Daoy (cell line): ENCODE data around the gene ARG1. TPM values are rescaled to one million over a fixed set of nuclear protein-coding genes. Genes with fewer than 3 reads are reported as not detected.
"Not testable (repeated sequence)": the region's sequence is repeated elsewhere in the genome, so short reads cannot be mapped to it uniquely, and the experiment has no call there.

Experiments
- DNase-seq: peaks from one replicate; pipeline ENCODE4 v3.0.0-alpha.2; 2015; ENCODE audit warnings: low read depth
- total RNA-seq: library from RNA; depleted of rRNA; stranded (reverse); fragments of >200 nt; shearing (Covaris generic); gene quantifications from 2 replicates; pipeline ENCODE4 v1.2.3, GENCODE V29; 2014; rRNA removed

The ARG1 gene
- not detected in 2 replicates for total RNA-seq

DNA sequence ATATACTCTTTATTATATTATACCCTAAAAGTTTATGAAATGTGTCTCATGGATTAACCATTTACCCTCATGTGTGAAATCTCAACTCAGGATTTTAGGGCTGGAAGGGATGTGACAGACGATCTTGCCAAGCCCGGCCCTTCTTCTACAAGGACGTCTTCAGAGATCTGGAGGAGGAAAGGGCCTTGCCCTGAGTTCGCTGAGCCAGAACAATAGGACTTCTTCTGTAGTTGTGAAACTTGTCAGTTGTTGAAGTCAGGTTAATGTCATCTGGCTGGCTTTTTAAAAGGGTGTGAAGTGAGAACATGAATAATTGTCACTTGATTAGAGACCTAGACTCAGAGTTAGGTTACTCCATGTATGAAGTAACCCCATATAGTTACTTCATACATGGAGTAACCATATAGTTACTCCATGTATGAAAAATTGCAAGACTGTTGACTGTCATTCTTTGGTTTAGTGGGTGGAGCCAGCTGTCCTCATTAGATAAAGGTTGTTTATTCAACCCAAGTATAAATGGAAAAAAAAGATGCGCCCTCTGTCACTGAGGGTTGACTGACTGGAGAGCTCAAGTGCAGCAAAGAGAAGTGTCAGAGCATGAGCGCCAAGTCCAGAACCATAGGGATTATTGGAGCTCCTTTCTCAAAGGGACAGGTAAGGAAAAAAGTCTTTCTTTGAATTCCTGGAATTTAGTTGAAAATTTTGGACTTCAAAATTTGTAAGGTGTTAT lies at the start of gene ARG1:
ARG1 (plus strand) TSS at position 541 of the 730 bp plus-strand sequence; CDS start at position 598, 57 bp downstream.
- DNase-seq: no peak

DNA sequence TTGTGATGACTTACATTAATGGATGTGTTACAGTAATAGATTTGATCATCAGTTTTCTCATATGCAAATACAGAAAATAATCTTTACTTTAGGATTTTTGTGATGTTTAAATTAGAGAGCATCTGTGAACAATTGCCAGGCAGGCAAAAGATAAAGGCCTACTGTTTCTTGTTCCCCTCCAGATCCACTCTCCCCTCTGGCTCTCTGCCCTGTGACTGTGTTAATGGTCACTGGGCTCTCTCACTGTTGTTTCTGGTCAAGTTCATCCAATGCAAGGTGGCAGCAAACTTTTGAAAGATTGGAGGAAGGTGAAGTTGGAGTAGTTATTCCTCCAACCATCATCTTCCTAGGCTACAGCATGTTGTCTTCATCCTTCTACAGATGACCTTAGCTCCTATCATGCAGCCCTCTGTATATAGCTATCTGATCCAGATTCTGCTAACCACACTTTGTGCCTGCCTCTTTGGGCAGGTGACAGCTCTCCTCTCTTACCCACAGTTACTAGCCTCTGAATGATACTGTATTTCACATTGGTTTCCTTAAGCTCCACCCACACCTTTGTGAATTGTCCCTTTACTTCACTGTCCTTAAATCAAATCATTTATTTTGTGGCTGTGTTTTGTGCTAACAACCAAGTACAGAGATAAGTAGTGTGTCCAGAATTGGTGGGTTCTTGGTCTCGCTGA lies 48.9 kb upstream of the ARG1 start:
- no peak for DNase-seq

DNA sequence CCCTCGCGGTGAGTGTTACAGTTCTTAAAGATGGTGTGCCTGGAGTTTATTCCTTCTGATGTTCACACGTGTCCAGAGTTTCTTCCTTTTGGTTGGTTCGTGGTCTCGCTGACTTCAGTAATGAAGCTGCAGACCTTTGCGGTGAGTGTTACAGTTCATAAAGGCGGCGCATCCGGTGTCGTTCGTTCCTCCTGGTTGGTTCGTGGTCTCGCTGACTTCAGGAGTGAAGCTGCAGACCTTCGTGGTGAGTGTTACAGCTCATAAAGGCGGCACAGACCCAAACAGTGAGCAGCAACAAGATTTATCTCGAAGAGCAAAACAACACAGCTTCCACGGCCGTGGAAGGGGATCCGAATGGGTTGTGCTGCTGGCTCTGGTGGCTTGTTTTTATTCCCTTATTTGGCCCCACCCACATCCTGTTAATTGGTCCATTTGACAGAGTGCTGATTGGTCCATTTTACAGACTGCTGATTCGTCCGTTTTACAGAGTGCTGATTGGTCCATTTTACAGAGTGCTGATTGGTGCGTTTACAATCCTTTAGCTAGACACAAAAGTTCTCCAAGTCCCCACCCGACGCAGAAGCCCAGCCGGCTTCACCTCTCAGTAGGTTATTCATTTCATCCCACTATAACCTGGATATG lies 48.2 kb upstream of the ARG1 start:
- no peak for DNase-seq

DNA sequence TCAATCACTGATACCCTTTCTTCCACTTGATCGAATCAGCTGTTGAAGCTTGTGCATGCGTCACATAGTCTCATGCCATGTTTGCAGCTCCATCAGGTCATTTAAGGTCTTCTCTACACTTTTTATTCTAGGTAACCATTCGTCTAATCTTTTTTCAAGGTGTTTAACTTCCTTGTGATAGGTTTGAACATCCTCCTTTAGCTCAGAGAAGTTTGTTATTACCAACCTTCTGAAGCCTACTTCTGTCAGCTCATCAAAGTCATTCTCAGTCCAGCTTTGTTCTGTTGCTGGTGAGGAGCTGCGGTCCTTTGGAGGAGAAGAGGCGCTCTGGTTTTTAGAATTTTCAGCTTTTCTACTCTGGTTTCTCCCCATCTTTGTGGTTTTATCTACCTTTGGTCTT lies 42.1 kb upstream of the ARG1 start:
- DNase-seq: not testable (repeated sequence)

DNA sequence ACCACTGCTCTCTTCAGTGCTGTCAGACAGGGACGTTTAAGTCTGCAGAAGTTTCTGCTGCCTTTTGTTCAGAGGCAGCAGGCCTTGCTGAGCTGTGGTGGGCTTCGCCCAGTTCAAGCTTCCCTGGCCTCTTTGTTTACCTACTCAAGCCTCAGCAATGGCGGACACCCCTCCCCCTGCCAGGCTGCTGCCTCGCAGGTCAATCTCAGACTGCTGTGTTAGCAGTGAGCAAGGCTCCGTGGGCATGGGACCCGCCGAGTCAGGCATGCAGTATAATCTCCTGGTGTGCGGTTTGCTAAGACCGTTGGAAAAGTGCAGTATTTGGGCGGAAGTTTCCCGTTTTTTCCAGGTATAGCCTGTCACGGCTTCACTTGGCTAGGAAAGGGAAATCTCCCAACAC lies 41.3 kb upstream of the ARG1 start:
- DNase-seq: not testable (repeated sequence)

DNA sequence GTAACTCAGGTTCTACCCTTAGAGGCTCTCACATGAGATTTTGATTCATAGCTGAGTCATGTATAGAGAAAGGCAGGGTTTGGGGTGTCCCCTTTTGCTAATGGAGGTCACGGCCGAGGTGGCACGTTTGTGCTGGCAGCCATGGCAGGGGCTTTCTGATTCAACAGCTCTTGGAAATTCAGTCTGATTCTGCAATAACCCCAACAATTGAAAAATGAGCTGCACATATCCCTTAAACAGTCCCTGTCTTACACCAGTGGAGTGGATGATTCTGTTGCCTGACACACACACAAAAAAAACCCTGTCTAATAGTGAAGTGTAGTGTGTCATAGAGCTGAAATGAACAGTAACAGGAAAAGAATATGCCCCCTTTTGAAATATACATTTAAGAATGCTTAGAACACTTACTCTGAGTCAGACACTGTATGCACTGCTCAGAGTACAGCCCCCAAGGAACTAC lies 40.4 kb upstream of the ARG1 start:
- no peak for DNase-seq

DNA sequence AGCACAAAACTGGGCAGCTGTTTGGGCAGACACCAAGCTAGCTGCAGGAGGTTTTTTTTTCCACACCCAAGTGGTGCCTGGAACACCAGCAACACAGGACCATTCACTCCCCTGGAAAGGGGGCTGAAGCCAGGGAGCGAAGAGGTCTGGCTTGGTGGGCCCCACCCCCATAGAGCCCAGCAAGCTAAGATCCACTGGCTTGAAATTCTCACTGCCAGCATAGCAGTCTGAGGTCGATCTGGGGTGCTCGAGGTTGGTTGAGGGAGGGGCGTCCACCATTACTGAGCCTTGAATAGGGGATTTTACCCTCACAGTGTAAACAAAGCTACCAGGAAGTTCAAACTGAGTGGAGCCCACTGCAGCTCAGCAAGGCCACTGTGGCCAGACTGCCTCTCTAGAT lies 34.4 kb upstream of the ARG1 start:
- not testable (repeated sequence) for DNase-seq

DNA sequence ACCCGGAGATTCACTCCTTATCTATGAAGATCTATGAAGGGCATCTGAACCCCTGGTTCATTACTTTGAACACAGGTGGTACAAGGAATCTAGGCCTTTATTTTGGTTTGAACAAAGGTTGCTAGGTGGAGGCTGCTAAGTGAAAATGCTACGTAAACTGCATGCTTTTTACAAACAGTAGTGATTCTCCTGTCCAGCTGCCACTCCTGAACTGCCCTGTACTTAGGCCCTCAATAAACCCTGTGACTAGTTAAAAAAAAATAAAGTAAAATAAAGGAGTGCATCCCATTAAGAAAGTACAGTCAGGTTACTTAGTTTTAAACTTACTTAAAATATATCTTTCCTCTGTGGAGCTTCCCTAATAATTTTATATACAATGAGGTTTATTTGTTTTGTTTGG lies 27.7 kb upstream of the ARG1 start:
- DNase-seq: no peak

DNA sequence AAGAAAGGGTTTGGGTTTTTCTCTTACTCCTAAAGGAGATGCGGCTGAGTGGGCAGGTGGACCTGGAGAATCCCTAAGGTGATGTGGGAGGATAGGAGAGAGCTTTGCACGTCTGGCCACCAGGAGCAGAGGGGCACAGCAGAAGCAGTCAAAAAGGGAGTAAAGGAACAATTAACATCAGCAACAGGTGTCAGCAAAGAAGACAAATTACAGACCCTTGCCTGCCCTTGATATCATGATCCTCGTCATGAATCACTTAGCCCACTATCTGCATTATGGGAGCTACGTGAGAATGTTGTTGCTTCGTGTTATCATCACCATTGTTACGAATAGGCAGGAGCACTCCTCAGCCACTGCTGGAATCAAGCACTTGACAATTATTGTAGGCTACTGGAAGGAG lies 25.5 kb upstream of the ARG1 start:
- no peak for DNase-seq

DNA sequence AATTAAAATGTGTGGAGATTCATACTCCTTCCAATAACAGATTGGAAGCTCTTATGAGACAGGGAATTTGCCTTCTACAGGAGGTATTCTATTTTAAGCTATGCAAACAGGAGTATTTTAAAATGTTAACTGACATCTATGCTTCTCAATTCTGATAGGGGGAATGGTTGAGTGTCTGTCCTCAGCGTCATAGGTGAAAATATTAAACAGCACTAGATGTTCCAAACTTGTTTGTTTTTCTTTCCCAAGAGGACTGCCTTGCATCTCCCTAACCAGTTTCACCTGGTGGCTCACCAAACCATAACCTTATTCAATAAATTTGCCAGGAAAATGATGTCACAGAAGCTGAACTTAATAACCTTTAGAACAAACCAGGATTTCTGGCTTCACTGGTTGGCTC lies 24.6 kb upstream of the ARG1 start:
- DNase-seq: no peak

DNA sequence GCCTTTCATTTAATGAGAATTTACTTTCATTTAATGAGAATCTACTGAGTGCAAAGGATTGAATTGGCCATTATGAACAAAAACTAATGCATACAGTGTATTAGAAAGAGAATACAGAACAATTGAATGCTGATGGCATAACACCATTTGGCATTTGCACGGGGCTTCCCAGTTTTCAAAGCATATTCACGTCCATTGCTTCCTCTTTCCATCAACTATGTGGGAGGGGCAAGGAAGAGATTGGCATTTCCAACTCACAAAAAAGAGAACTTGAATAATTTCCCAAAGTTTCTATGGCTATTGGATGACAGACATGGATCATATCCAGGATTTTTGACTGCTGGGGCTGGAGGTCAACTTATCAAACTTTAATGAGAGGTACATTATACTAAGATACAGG lies 23.2 kb upstream of the ARG1 start:
- no peak for DNase-seq

DNA sequence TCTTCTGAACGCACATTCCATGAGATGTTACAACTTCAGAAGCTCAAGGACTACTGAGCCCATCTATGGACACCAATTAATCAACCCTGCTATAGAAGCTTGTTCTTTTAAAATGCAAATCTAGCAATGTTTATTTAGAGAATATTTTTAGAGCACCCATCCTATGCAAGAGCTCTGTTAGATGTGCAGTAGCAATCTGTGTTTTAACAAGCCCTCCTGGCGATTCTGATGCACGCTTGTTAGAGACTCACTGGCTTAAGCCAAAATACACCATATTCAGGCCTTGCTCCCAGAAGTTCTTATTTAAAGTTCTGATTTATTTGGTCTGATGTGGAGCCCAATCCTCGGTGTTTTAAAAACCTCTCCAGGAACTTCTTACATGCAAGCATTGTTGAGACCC lies 21.1 kb upstream of the ARG1 start:
- no peak for DNase-seq

DNA sequence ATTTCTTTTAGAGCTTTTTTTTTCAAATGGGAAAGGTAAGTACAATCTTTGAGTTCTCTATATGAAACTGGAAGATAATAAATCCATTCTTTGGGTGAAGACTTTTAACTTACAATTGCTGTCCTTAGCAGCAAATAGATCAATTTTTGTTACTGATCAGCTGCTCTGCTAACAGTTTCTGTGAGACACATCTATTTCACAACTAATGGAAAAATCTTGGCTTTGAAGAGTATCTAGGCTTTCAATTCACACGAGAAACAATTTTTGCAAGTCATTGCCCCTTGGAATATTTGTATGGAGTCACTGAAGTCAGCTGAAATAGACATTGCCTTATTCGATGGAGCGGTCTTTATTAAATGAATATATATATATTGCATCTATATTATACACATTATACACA lies 20.5 kb upstream of the ARG1 start:
- no peak for DNase-seq

DNA sequence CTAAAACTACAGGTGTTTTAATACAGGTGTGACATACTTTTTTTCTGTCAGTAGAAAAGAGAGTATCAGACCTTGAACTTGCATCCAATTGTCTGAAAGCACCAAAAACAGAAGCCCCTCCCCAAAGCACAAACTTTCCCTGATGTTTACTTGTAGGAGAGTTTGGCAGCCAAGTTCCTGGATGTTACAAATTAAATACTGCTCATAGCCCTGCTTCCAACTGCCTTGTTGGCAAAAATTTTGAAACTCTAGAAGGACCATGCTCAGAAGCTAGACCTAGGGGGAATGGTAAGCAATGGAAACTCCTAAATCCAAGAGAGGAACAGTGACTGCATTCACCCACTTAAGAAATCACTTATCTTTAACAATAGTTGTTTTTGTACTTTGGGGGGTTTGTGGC lies 17.0 kb upstream of the ARG1 start:
- DNase-seq: no peak

DNA sequence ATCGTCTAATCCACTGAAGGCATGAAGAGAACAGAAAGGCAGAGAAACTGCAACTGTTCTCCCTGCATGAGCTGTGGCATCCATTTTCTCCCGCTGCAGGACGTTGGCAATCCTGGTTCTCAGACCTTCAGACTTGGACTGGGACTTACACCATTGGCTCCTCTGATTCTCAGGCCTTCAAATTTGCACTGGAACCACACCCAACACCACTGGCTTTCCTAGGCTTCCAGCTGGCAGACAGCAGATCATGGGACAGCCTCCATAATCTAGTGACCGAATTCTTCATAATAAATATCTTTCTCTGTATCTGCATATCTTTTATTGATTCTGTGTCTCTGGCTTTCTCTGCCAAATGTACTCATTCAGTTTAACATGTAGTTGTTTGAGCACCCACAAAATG lies 14.1 kb upstream of the ARG1 start:
- DNase-seq: no peak

DNA sequence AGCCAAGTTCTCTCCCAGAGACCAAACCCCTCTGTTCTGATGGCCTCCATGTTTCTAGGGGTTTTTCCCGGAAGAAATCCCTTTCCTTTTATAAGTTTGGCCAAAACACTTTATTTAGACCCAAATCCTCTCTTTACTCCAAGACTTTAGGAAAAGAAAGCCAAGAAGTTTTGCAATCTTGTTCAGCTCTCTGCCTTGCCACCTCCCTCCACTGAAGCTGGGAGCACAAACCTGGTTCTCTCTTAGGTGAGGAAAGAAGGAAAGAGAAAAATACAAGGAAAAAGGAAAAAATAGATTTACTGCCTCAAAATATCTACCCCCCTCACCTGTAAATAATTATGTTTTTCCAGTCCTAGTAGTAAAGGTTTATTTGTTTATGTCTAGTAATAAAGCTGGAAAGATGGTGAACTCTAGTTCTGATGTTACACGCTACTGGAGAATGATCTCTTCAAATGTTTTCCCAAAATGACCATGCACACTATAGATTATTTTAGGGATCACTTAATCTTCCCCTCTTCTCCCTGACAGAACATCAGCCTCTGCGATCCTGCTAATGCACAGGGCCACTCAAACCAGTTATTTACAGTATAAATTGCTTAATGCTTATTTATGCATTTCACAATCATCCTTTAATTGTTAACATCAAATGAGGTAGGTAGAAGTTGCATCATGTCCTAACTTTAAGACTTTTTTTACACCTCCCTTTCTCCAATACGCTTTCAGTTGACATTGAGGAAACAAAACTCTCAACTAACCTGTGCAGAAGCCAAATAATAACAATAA lies 10.9 kb upstream of the ARG1 start:
- no peak for DNase-seq

DNA sequence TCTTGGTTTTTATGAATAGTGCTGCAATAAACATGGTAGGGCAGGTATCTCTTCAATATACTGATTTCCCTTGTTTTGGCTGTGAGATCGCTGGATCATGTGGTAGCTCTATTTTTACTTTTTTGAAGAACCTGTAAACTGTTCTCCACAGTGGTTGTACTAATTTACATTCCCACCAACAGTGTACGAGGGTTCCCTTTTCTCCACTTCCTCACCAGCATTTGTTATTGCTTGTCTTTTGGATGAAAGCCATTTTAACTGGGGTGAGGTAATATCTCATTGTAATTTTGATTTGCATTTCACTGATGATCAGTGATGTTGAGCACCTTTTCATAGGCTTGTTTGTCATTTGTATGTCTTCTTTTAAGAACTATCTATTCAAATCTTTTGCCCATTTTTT lies 8.0 kb upstream of the ARG1 start:
- DNase-seq: no peak

DNA sequence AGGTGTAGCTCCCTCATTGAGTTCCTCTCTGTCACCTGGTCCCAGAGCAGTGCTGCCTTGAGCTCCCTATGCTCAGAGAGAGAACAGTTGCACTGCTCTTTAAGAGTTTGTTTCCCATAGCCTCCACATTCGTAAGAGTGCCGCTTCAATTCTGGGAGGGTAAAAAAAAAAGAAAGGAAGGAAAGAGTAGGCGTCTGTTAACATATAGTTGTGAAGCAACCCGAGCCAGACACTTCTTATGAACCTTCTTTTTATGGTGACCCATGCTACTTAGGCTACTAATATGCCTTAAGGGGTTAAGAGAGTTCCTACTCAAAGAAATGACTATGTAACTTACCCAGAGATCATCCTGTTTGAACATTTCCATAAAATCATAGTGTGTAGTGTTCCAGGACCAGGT lies 4.3 kb upstream of the ARG1 start:
- DNase-seq: no peak

DNA sequence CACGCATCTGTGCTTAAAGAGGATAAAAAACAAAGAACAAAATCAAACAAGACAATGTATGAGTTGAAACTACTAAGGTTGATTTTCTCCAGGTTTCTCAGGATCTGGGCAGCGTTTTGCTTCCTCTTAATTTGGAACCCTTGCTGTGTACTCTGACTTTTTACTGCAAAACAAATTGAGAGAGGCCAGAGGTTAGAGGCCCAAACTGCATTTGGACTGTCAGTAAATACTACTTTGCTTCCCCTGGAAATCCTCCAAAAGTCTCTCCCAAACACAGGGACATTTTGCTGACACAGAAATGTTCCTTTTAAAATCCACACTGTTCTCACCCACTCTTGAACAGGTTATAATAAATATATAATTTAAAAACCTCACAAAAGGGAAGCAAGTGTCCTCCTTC lies 1.1 kb downstream of the ARG1 start:
- no peak for DNase-seq

DNA sequence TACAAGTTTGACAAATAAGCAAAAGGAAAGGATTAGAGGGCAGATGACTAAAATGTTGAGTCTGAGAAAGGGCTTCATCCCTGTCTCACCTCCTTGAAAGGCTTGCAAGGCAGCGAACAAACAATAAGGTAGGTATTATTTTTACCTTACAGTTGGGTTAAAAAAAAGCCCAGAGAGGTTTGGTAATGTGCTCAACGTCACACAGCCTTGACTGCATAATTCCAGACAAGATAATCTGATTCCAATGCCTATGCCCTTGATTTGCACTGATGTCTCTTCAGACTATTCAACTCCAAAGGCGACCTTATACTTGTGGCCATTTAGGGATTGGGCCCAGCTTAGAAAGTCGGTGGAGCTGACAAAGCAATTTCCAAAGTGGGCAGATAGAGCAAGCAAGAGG lies 1.7 kb downstream of the ARG1 start:
- DNase-seq: no peak

DNA sequence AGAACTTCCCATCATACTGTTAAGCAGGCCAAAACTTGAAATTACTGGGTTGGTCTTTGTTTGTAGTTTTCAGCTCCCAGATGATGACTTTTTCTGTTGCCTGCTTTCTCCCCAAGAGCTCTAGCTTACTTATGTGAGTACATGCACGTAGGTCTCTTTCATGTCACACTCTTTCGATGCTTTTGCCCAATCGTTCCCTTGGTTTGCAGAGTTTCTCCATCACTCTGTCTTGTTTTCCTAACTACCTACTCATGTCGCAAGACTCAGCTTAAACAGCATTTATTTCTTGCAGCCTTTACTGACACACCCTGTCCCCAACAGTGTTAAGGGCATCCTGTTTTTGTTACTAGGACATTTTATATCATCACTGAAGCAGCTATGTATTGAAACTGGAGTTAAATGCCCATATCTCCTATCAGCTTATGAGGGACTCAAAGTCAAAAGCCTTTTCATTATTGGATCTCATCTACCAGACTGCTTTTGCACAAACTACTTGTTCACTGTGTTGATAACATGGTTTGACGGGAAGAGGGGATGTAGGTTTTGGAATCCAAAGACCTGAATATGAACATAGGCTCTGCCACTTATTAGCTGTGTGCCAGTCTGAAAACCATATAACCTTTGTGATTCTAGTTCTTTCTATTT lies 2.9 kb downstream of the ARG1 start:
- DNase-seq: no peak

DNA sequence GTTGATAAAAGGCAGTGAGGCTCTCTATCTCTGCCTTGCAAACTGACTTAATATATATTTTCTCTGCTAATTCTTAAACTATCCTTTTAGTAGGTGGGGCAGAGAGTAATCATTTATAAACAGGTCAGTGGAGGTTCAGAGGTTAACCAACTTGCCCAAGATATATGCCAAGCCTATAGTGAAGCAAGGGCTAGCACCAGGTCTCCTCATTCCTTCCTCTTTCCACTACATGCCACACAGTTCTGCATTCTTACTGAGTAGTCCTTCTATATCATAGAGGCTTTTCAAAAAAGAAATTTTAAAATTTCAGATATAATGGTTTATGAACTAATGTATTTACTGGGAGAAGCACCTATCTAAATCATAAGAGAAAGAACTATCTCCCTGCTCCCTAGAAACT lies 8.5 kb downstream of the ARG1 start:
- DNase-seq: no peak
